GM19099 (cell line): Measurements from ENCODE around the gene NCK1.

Source experiments
- POLR2A ChIP-seq: IDR thresholded peaks from 3 replicates; pipeline ENCODE4 v1.6.1; 2011; ENCODE audit warnings: low read depth; ENCODE audit not compliant: insufficient read length; ENCODE audit errors: extremely low read depth

The NCK1 gene

GRCh38 chr3:136840252-136840651 is 21.8 kb upstream of the NCK1 start:
- no peak for TF ChIP-seq POLR2A

- no peak for TF ChIP-seq POLR2A
Observed at GRCh38 chr3:136842294-136842693, 19.7 kb upstream of the NCK1 start.

GRCh38 chr3:136844724-136845123 is 17.3 kb upstream of the NCK1 start:
- no peak for TF ChIP-seq POLR2A

GRCh38 chr3:136852180-136852579 is 9.8 kb upstream of the NCK1 start:
- TF ChIP-seq POLR2A, result no peak

DNA sequence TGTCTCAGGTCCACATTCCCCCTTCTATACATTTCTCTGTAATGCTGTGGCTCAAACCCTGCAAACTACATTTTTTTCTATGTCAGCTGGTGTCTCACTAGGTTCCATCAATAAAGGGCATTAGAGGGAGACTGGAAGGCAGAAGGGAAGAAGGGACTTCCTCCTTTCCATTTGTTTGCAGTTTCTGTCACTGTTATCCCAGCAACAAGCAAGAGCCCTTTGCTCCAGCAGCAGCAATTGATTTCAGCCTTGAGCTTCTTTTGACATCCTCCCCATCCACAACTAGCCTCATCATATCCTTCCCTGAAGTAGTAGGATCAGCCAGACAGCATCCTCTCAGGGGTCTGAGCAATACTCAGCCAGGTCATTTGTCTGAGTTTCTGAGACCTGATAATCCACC is 5.3 kb upstream of the NCK1 start:
- TF ChIP-seq POLR2A, result no peak

DNA sequence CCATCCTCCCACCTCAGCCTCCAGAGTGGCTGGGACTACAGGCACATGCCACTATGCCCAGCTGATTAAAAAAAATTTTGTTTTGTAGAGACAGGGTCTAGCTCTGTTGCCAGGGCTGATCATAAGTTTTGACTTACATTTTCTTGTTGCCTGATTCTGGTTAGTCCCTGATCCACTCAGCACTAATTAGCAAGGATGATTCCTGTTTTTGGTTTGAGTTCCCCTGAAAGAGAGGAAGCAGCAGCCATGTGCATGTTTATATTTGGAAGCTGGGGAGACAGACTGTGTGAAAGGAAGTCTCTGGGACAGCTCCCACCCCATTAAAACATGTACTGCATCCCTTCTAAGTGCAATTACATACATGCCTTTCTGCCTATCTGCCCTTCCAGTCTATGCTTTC is 3.6 kb upstream of the NCK1 start:
- TF ChIP-seq POLR2A, result no peak

DNA sequence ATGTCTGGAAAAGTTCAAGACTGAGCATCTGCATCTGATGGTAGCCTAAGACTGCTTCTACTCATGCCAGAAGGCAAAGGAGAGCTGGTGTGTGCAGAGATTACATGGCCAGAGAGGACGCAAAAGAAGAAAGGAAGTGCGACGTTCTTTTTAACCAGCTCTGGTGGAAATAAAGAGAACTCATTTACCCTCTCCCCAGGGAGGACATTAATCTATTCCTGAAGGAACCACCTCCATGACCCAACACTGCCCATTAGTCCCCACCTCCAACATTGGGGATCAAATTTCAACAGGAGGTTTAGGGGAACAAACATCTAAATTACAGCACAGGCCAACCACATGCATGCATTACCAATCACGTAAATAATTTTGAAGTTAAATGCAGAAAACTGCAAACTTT is 1.5 kb upstream of the NCK1 start:
- no peak for TF ChIP-seq POLR2A

GRCh38 chr3:136862617-136863322 is 762 bp downstream of the NCK1 start:
- TF ChIP-seq POLR2A, result no peak

GRCh38 chr3:136869282-136869681 is 7.3 kb downstream of the NCK1 start:
- no peak for TF ChIP-seq POLR2A

DNA sequence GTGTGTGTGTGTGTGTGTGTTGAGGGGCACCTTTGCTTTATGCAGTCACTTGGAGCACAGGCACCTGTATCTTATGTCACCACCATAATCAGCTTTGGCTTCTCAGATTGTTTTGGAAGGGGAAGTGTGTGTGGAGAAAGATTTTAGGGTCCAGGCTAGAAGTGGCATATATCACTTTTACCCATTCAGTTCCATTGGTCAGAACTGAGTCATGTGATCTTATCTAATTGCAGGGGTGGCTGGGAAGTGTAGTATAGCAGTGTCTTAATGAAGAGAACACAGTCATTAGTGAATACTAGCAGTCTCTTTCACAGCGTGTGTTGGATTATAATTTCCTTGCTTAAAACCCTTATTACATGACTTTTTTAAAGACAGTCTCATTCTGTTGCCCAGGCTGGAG is 20.6 kb downstream of the NCK1 start:
- TF ChIP-seq POLR2A, result no peak

DNA sequence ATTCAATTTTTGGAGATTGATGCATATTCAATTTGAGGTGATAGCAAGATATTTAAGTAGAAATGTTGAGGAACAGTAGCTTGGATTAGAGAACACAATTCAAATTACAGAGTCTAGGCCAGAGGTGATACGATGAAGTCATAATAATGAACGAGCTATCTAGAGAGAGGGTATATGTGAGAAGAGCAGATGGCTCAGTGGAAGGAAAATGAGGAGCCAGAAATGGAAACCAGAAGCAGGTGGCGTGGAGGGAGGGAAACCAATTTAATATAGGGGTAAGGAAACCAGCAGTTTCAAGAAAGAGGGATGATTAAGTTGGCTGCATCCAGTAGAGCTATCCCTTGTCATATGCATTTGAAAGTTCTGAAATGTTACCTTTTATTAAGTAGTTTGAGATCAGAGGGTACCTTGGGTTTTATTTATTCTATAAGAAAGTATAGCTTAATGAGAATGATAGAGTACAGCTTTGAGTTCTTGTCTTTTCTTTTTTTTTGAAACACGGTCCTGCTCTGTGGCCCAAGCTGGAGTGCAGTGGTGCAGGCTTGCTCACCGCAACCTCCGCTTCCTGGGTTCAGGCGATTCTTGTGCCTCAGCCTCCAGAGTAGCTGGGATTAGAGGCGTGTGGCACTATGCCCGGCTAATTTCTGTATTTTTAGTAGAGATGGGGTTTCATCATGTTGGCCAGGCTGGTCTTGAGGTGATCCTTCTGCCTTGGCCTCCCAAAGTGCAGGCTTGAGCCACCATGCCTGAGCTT is 22.1 kb downstream of the NCK1 start:
- no peak for TF ChIP-seq POLR2A

DNA sequence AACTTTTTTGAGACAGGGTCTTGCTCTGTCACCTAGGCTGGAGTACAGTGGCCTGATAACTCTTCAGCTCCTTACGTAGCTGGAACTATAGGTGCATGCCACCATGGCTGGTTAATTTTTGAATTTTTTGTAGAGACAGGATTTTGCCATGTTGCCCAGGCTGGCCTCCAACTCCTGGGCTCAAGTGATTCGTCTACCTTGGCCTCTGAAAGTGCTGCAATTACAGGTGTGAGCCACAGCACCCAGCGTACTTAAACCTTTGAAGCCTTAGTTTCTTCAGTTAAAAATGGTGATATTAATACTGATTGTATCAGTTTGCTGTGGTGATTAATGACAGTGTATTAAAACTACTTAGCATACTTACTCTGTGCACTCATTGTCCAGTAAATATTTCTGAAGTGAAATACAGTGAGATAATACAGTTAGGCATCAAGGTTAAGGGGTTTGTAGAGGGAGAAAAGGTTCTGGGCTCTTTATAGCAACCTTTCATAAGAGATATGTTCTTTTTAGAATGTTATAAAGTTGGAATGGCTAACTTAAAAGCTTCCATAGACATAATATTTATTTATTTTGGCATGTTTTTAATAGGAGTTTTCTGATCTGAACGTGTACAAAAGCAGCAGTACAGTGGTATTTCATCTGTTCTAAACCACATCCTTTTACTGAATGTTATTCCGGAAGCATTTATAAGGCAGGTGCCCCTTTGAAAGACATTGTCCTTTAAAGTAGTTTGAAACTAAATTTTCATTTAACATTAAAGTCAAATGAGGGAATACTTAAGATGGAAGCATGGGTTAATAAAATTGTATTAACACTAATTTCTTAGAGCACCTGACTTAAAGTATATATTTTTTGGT is 23.6 kb downstream of the NCK1 start:
- no peak for TF ChIP-seq POLR2A

DNA sequence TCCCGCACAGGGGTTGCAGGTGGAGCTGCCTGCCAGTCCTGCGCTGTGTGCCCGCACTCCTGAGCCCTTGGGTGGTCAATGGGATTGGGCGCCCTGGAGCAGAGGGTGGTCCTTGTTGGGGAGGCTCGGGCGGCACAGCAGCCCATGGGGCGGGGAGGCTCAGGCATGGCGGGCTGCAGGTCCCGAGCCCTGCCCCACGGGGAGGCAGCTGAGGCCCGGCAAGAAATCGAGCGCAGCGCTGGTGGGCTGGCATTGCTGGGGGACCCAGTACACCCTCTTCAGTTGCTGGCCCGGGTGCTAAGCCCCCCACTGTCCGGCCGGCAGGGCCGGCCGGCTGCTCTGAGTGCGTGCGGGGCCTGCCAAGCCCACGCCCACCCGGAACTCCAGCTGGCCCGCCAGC is 27.9 kb downstream of the NCK1 start:
- no peak for TF ChIP-seq POLR2A

- TF ChIP-seq POLR2A, result no peak
Observed at GRCh38 chr3:136891934-136892855, 30.2 kb downstream of the NCK1 start.
